ENCODE data around the gene NEK1.
A peak's percentile ranks its signal among the peaks of the same experiment; 100 is the strongest.

NEK1 gene

GRCh38 chr4:169383724-169384123 is 228.7 kb downstream of the NEK1 start:
- DNase-seq (ENCODE audit: low read depth, low spot score), result no peak
- peak overlapping the region; percentile 1 for H3K27ac ChIP-seq

DNA sequence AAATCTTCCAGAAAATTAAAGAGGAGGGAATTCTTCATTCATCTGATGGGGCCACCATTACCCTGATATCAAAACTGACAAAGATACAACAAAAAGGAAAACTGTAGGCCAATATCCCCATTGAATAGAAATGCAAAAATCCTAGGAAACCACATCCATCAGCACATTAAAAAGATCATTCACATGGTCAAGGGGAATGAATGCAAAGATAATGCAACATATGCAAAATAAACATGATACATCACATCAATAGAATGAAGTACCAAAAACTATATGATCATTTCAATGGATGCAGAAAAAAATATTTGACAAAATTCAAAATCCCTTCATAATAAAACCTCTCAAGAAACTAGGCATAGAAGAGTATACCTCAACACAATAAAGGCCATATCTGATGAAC is 232.7 kb downstream of the NEK1 start:
- no peak overlapping the region for H3K27ac ChIP-seq
- DNase-seq (ENCODE audit: low read depth, low spot score), result no peak

GRCh38 chr4:169377367-169377766 is 235.0 kb downstream of the NEK1 start:
- H3K27ac ChIP-seq, result no peak overlapping the region
- no peak for DNase-seq (ENCODE audit: low read depth, low spot score)

DNA sequence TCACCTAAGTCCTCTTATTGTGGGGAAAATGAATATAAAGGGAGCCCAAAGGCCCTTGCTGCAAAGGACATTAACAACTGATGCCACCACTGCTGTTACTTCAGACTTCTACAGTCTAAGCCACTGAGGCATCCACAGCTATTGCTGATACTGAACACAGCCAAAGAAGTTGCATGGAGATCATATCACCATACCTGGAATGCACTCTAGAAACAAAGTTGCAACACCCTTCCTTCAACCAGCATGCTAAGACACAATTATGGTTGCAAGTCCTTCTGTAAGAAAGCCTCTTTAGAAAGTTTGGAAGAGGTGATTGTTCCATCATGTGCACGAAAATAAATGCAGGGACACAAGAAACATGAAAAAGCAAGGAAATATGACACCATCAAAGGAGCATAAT is 236.0 kb downstream of the NEK1 start:
- DNase-seq (ENCODE audit: low read depth, low spot score), result no peak
- no peak overlapping the region for H3K27ac ChIP-seq

DNA sequence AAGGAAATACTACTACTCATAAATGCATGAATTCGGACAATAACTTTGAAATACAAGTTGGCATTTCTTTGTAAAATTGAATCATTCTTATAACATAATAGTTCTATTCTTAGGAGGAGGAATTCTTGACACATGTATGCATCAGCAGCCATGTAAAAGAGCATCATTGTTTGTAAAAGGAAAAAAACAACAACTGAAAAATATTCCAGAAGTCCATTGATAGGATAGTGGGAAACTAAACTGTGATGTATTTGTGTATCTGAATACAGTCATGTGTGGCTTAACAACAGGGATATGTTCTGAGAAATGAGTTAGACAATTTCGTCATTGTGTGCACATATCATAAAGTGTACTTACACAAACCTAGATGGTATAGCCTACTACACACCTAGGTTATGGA is 239.6 kb downstream of the NEK1 start:
- H3K27ac ChIP-seq, result no peak overlapping the region
- DNase-seq (ENCODE audit: low read depth, low spot score), result no peak

DNA sequence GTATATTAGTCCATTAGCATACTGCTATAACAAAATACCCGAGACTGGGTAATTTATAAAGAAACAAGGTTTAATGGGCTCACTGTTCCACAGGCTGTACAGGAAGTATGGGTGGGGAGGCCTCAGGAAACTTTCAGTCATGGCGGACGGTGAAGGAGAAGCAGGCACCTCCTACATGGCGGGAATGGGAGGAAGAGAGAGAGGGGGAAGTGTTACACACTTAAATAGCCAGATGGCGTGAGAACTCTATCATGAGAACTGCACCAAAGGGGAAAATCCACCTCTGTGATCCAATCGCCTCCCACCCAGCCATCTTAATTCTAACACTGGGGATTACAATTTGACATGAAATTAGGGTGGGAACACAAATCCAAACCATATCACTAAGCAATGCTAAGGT is 242.7 kb downstream of the NEK1 start:
- no peak overlapping the region for H3K27ac ChIP-seq
- DNase-seq (ENCODE audit: low read depth, low spot score), result no peak

DNA sequence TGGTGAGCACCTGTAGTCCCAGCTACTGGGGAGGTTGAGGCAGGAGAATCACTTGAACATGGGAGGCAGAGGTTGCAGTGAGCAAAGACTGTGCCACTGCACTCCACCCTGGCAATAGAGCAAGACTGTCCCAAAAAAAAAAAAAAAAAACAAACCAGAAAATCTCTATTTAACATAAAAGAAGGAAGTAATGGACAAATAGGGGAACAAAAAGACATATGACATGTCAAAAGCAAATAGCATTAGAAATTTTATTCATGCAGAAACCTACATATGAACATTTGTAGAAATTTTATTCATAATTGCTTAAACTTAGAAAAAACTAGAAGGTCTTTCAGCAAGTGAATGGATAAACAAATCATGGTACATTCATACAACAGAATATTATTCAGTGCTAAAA is 244.6 kb downstream of the NEK1 start:
- DNase-seq (ENCODE audit: low read depth, low spot score), result no peak

DNA sequence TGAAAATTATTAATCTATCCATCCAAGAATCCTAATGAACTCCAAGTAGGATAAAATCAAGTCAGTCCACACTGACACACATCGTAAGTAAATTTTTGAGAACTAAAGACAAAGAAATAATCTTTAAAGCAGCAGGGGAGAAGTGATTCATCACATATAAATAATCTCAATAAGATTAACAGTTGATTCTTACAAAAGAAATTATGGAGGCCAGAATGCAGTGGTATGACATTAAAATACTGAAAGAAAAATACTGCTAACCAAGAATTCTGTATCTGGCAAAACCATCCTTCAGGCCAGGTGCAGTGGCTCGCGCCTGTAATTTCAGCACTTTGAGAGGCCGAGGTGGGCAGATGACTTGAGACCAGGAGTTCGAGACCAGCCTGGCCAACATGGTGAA is 245.6 kb downstream of the NEK1 start:
- no peak overlapping the region for H3K27ac ChIP-seq
- no peak for DNase-seq (ENCODE audit: low read depth, low spot score)

More for the DNA sequence above, 244.6 kb downstream of the NEK1 start:
- no peak overlapping the region for H3K27ac ChIP-seq

GRCh38 chr4:169362607-169363006 is 249.8 kb downstream of the NEK1 start:
- no peak for DNase-seq (ENCODE audit: low read depth, low spot score)
- peak overlapping the region; percentile 52 for H3K27ac ChIP-seq

GRCh38 chr4:169361756-169362155 is 250.6 kb downstream of the NEK1 start:
- no peak overlapping the region for H3K27ac ChIP-seq

GRCh38 chr4:169359961-169360360 is 252.4 kb downstream of the NEK1 start:
- no peak overlapping the region for H3K27ac ChIP-seq
- no peak for DNase-seq (ENCODE audit: low read depth, low spot score)

More at GRCh38 chr4:169361756-169362155, 250.6 kb downstream of the NEK1 start:
- no peak for DNase-seq (ENCODE audit: low read depth, low spot score)

- no peak overlapping the region for H3K27ac ChIP-seq
- no peak for DNase-seq (ENCODE audit: low read depth, low spot score)
Observed at GRCh38 chr4:169352360-169352759, 260.0 kb downstream of the NEK1 start.

DNA sequence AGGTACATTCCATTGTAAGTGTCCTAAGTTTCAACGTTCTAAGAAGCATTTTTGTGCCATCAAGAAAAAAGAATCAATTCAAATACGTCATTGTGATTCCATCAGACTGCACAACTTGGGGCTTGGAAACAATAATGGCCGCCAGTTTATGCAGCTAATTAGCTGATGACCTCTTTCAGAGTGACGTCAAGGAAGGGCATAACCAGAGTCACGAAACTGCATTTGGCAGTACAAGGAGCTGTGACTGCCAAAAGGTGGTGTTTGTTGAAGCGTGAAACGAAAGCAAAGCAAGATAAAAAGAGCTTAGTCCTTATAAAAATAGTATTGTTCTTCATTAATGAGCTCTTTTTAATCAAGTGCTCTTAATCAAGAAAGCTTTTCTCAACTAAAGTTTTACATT is 260.5 kb downstream of the NEK1 start:
- DNase-seq (ENCODE audit: low read depth, low spot score), result no peak
- H3K27ac ChIP-seq, result no peak overlapping the region

DNA sequence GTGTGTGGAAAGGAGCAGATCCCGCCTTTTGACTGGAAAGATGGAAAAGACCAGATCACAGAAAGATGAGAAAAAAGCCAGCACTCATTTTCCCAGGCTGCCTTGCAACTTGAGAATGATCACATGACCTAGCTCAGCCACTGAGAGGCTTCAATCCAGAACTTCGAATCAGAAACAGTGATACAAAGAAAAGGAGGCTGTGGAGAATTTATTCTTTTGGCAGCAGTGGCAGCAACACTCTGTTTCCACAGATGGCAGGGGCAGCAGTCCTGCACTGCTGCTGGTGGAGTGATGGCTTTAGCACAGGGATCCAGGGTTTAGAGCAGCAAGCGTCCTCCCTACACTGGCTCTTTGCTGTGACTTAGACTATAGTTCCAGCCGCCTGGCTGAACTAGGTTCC is 263.8 kb downstream of the NEK1 start:
- H3K27ac ChIP-seq, result no peak overlapping the region
- DNase-seq (ENCODE audit: low read depth, low spot score), result no peak

DNA sequence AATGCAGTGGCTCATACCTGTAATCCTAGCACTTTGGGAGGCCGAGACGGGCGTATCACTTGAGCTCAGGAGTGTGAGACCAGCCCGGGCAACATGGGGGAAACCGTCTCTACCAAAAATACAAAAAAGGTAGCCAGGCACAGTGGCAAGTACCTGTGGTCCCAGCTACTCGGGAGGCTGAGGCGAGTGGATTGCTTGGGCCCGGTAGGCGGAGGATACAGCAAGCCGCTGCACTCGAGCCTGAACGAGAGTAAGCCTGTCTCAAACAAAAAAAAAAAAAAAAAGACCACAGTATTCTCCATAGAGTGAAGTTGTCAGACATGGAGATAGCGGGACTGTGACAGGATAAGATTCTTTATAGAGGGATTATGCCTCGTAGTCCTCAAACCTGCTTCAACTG is 265.5 kb downstream of the NEK1 start:
- no peak overlapping the region for H3K27ac ChIP-seq
- no peak for DNase-seq (ENCODE audit: low read depth, low spot score)

DNA sequence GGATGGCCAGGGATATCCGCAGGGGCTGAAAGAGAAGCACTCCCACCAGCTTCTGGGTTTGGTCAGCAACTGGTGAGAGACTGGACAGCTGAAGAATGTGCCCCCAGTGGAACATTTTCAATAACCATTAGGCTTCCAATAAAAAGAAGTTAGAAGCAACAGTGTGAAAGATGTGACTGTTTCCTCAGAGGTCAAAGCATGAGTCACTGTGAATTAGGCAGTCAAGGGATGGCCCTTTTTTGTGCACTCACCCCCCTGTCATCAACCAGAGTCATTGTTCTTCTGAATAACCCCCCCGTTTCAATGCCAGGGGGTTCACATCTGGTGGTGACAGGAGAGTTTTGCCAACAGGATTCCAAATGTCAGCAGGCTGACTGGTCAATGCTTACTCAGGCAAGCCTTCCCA is 267.1 kb downstream of the NEK1 start:
- peak; percentile 40 for DNase-seq (ENCODE audit: low read depth, low spot score)
- H3K27ac ChIP-seq, result peak overlapping the region; percentile 58

Measured in epithelial cell of prostate (primary cell).